Panc1 (cell line): Measurements from ENCODE around the gene AQP7.

Experiments
- CTCF ChIP-seq: fragments of 450-650 bp; IDR thresholded peaks from 2 replicates; pipeline ENCODE4 v1.5.1; 2017; ENCODE audit warnings: mild to moderate bottlenecking
- POLR2AphosphoS5 ChIP-seq: IDR thresholded peaks from 2 replicates; pipeline ENCODE4 v1.6.1; 2012; ENCODE audit warnings: mild to moderate bottlenecking, low read depth, low read length, moderate library complexity
- REST ChIP-seq, 2 experiments: IDR thresholded peaks; 2 replicates each; pipeline ENCODE4 v1.6.1; 2011 to 2012; ENCODE audit warnings: low read depth in 2 of 2, control low read depth in 1 of 2, low read length in 1 of 2, mild to moderate bottlenecking in 1 of 2, moderate library complexity in 1 of 2; ENCODE audit not compliant: insufficient read depth in 1 of 2
- SIN3A ChIP-seq: IDR thresholded peaks from 2 replicates; pipeline ENCODE4 v1.6.1; 2012; ENCODE audit warnings: low read depth, mild to moderate bottlenecking, low read length, moderate library complexity, borderline replicate concordance; ENCODE audit not compliant: insufficient read depth
- TCF7L2 ChIP-seq: IDR thresholded peaks from 2 replicates; pipeline ENCODE4 v1.6.1; 2011; ENCODE audit warnings: mild to moderate bottlenecking, low read depth, low read length, inconsistent platforms

- no peak for TF ChIP-seq TCF7L2
- TF ChIP-seq CTCF, result no peak
- TF ChIP-seq POLR2AphosphoS5, result no peak
- no peak for TF ChIP-seq REST (IDR thresholded peaks at IDR 0.05; ENCODE audit: insufficient read depth in 1 of 2, low read depth in 2 of 2, low read length in 1 of 2)
- TF ChIP-seq SIN3A, result no peak
Measured at GRCh38 chr9:33377089-33377715, 25.2 kb downstream of the AQP7 start.
